ENCODE measurements around the gene RNF144A. TPM values are rescaled to one million over a fixed set of nuclear protein-coding genes. Genes with fewer than 3 reads are reported as not detected.
"Not testable (repeated sequence)": the region's sequence is repeated elsewhere in the genome, so short reads cannot be mapped to it uniquely, and the experiment has no call there.

The RNF144A gene
- total RNA-seq, 1 donor from 2014 or later = 34.7 TPM

GRCh38 chr2:6927186-6927585, 10.0 kb downstream of the RNF144A start:
- intact Hi-C loops (cut with micrococcal nuclease) = no loop called here

- intact Hi-C loops (cut with micrococcal nuclease) = no loop called here
These were observed 10.5 kb downstream of the RNF144A start for GRCh38 chr2:6927753-6928152.

DNA sequence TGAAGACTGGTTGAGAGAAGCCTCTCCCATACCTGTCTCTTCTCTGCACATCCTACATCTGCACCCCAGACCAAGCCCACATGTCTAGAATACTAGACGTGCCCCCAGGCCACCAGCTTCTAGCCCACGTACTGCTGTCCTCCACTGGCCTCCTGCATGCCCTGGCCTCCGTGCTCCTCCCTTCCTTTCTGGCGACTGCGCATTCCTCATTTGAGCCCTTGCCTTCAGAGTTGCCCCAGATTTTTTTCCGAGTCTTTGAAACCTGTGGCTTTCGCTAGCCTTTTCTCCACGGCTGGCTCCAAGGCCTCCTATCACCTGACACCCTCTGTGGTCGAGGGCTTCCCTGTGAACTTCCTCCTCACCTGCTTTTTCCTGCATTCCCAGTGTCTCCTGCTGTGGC, 11.2 kb downstream of the RNF144A start:
- intact Hi-C loops (cut with micrococcal nuclease) = no loop called here

DNA sequence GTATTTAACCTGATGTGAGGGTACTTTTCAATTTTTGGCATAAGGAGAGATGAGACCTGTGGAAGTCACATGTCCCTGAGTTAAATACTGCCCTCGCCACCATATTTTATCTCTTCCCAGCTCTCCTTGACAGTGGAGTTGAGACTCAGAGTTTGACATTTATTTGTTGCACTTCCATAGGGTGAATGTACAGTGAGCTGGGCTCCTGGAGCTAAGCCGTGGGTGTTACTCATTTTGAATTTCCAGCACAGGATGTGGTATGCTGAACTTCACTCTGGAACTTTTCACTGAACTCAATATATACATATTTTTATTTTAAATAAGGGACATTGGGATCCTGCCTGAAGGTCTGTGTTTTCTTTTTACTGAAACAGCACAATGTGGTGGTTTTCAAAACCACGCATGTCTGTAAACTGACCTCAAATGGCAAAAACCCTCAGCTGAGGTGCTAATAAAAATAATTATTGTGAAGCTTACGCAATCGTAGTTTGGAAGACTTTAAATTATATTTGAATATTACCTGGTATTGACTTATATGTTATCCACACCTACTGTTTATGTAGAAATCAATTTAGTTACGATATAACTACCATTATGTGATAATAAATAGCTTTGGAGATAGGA, 12.1 kb downstream of the RNF144A start:
- intact Hi-C loops (cut with micrococcal nuclease) = no loop called here

- intact Hi-C loops (cut with micrococcal nuclease) = no loop called here
These were observed 13.9 kb downstream of the RNF144A start for GRCh38 chr2:6930923-6931647.

DNA sequence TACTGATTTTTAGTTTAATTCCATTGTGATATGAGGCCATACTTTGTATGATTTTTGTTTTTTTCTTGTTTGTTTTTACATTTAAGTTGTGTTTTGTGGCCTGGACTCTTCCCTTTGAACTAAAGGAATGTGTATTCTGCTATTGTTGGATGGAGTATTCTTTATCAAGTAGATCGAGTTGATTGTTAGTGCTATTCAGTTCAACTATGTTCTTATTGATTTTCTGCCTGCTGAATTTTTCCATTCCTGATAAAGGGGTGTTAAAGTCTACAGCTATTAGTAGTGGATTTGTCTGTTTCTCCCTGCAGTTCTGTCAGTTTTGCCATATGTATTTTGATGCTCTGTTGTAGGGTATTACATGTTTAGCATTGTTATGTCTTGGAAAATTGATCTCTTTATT, 14.5 kb downstream of the RNF144A start:
- intact Hi-C loops (cut with micrococcal nuclease) = no loop called here

- intact Hi-C loops (cut with micrococcal nuclease) = no loop called here
These were observed 15.0 kb downstream of the RNF144A start for GRCh38 chr2:6932206-6932605.

DNA sequence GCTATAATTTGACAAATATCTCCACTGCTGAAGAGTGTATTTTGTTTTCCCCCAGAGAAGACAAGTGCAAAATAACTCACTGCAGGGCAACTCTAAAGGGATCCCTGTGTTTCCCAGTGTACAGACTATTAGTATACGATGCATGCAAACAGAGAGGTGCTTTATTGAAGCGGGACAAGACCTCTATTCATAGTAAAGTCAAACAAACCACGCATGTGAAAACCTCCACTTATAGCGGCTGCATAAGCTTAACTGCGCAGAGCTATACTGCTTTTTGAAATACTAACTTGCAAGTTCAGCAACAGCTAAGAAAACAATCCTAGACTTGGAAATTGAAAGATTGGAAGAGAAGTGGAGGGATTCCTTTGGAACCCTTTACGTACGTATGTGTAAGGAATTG, 15.6 kb downstream of the RNF144A start:
- intact Hi-C loops (cut with micrococcal nuclease) = no loop called here

GRCh38 chr2:6933911-6934310, 16.7 kb downstream of the RNF144A start:
- intact Hi-C loops (cut with micrococcal nuclease) = no loop called here

GRCh38 chr2:6934345-6934744, 17.1 kb downstream of the RNF144A start:
- intact Hi-C loops (cut with micrococcal nuclease) = no loop called here

GRCh38 chr2:6934758-6935651, 17.8 kb downstream of the RNF144A start:
- intact Hi-C loops (cut with micrococcal nuclease) = no loop called here

DNA sequence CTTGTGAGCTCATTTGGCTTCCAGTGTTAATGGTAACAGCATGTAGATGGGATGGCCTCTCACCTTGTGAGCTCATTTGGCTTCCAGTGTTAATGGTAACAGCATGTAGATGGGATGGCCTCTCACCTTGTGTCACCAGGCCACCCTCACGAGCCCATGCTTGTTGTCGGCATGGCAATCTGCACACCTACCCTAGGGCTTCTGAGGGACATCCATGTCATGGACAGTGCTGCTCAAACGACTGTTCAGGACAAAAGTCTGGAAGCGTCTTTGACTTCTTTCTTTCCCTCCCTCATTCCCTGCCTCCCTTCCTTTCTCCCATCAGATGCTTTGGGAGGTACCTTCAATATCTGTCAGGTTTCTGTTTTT, 18.4 kb downstream of the RNF144A start:
- intact Hi-C loops (cut with micrococcal nuclease) = not testable (repeated sequence)

DNA sequence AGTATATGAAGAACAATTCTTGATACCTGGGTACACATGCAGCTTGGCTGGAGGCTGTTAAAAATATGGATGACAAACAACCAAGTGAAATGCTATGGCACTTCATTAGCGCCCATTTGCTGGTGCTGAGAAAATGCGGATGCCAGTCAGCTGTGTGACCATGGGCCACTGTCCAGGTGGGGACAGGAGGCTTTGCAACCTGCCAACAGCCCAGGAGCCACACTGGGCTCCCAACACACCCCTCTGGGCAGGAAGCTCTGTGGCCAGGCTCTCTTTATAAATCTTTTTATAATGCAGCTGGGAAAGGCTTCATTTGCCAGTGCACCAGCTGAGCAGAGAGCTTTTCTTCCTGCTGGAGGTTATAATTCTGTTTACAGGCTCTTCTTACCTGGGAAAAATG, 19.9 kb downstream of the RNF144A start:
- intact Hi-C loops (cut with micrococcal nuclease) = no loop called here

GRCh38 chr2:6937582-6937981, 20.4 kb downstream of the RNF144A start:
- intact Hi-C loops (cut with micrococcal nuclease) = no loop called here

GRCh38 chr2:6939071-6939470, 21.9 kb downstream of the RNF144A start:
- intact Hi-C loops (cut with micrococcal nuclease) = loop anchor here (2.0 kb wide), 1 partner anchor 16 kb away; no protein-coding TSS in a partner anchor

DNA sequence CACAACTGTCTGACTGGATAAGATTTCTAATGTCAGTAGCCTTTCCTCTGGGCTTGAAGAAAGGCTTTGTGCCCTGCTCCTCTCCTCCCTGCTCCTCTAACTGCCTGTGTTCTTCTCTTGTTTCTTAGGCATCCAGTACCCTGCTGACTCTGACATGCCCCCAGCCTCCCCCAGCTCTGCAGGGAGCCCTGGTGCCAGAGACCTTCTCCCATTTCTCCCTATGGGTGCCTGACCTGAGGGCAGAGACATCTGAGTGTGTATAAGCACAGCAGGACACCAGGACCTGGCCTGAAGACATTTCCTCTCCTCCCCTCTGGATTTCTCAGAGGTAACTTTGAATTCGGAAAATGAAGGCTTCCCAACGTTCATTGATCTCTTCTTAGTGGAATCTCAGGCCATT, 23.6 kb downstream of the RNF144A start:
- intact Hi-C loops (cut with micrococcal nuclease) = no loop called here

- intact Hi-C loops (cut with micrococcal nuclease) = no loop called here
These were observed 24.3 kb downstream of the RNF144A start for GRCh38 chr2:6941299-6942046.

- intact Hi-C loops (cut with micrococcal nuclease) = no loop called here
These were observed 25.6 kb downstream of the RNF144A start for GRCh38 chr2:6942848-6943247.

DNA sequence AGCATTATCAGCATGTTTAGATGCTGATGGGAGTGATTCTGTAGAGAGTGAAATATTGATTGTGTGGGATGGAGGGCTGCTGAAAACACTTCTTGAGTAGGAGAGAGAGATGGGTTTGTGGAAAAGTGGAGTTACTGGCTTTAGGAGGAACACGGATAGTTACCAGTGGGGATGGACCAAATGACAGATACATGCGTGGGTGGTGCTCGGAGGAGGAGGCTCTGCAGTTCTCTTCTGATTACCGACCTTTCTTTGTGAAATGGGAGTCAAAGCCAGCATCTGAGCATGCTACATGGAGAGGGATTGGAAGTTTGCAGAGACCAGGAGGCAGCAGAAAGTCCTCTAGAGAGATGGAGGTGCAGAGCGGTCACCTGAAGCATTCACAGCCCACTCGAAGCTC, 26.3 kb downstream of the RNF144A start:
- intact Hi-C loops (cut with micrococcal nuclease) = no loop called here

GRCh38 chr2:6943971-6944370, 26.8 kb downstream of the RNF144A start:
- intact Hi-C loops (cut with micrococcal nuclease) = no loop called here

- intact Hi-C loops (cut with micrococcal nuclease) = no loop called here
These were observed 27.3 kb downstream of the RNF144A start for GRCh38 chr2:6944555-6944954.
